Hematopoietic multipotent progenitor cell treated with erythropoietin and hydrocortisone succinate and interleukin-3 and kit ligand, for 4 days (in vitro differentiated cells): ENCODE results near the gene CENPA.
A peak's percentile ranks its signal among the peaks of the same experiment; 100 is the strongest.
"Not testable (repeated sequence)": the region's sequence is repeated elsewhere in the genome, so short reads cannot be mapped to it uniquely, and the experiment has no call there.

Experiments used
- DNase-seq: peaks from one replicate; pipeline ENCODE4 v3.0.0-alpha.2; 2015

CENPA gene

GRCh38 chr2:26793518-26793917 is 7.7 kb downstream of the CENPA start:
- no peak for DNase-seq

DNA sequence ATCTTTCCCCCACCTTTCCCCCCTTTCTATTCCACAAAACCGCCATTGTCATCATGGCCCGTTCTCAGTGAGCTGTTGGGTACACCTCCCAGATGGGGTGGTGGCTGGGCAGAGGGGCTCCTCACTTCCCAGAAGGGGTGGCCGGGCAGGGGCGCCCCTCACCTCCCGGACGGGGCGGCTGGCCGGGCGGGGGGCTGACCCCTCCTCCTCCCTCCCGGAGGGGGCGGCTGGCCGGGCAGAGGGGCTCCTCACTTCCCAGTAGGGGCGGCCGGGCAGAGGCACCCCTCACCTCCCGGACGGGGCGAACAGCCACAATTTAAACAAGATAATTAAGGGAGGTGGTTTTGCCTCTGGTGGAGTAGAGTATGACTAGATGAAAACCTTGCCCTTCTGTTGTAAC is 9.3 kb downstream of the CENPA start:
- DNase-seq: not testable (repeated sequence)

DNA sequence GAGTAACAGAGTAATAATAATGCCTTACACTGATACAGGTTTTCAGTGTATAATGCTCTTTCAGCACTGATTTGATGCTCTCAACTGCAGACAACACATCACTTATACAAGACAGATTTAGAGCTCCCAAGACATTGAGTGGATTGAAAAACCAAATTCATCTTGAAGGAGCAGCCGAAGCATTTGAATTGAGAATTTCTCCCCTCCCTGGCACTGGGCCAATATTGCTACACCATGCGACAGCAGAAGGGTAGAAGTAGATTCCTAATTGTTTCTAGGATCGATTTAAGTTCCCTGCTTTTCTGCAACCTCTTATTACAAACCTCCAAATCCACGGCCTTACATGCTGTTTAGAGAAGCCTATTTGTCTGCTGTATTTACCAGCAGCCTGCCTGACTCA is 15.5 kb downstream of the CENPA start:
- DNase-seq: no peak

- DNase-seq: no peak
These were observed 15.9 kb downstream of the CENPA start for GRCh38 chr2:26801796-26802195.

DNA sequence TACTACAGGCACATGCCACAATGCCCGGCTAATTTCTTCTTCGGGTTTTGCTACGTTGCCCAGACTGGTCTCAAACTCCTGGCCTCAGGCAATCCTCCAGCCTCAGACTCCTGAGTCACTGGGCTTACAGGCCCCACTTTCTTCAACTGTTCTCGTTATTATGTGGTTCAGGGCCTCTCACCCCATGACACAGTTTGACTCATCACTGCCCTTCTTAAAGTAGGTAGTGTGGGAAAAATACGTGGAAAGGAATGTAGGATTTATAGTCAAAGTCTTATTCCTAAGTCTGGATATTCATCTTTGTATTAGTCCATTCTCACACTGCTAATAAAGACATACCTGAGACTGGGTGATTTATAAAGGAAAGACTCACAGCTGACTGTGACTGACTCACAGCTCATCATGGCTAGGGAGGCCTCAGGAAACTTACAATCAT is 19.4 kb downstream of the CENPA start:
- DNase-seq: no peak

- DNase-seq: no peak
These were observed 22.1 kb downstream of the CENPA start for GRCh38 chr2:26807788-26808460.

- no peak for DNase-seq
These were observed 23.4 kb downstream of the CENPA start for GRCh38 chr2:26809211-26809610.

DNA sequence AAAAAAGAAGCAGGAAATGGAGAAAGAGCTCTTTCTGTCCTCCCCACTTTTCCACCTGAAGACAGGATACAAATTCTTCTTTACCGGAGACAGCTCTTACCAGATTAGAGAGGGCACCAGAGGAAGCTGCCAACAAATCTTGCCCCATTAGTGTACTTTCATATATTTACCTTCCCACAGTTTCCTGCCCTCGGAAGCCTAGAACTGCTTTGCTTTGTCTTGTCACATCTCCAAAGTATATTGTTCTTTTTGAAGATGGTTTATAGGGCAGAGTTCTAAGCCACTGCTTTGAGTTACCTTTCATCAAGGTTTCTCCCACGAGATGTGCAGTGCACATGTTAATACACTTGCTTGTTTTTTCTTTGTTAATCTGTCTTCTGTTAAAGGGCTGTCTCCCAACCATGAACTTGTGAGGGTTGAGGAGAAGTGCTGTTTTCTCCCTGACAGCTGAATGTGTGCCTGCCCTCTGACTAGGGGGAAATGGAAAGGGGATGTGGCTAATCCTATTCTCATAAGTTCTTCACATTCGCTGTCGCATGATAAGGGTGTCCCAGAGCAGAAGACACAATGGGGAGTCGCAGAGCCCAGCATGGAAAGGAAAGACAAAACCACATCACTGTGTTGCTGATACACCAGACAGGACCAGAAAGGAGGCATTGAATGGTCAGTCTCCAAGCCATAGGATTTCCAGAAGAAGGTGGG is 24.2 kb downstream of the CENPA start:
- peak; percentile 75 for DNase-seq

GRCh38 chr2:26811261-26811660 is 25.4 kb downstream of the CENPA start:
- no peak for DNase-seq

DNA sequence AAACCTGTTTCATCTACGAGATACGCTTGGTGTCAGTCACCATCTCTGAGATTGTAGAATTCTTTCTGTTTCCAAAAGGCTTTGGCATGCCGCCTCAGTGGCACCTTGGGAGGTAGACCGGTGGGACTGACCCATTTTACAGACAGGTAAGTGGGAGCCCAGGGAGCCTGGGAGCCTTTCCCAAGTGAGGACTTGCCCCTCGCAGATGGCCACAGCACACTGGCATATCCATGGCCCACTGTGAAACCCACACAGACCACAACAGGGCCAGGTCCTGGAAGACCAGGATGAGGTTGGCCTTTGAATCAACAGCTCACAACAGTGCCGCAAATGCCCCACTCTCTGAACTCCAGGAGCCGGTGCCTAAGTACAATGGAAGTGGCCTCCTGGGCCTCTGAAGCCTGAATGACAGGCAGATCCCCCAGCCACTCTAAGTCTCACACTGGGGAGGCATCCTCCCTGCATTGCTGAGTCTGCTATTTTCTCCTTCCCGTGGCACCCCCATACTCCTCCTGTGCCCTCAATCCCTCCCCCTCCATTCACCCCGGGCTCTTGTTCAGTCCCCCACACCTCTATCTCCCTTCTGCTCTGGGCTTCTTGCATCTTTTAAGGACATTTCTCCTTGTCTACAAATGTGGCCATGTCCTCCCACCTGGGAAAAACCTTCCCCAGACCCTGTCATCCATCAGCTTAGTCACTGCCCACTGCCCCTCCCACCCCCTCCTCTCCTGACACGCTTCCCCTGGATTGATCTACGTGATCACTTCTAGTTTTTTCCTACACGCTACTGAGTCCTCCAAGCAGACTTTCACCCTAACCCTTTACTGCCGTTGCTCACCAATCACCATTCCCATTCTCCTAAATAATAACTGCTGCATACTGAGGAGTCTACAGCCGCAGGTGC is 26.2 kb downstream of the CENPA start:
- DNase-seq: no peak

DNA sequence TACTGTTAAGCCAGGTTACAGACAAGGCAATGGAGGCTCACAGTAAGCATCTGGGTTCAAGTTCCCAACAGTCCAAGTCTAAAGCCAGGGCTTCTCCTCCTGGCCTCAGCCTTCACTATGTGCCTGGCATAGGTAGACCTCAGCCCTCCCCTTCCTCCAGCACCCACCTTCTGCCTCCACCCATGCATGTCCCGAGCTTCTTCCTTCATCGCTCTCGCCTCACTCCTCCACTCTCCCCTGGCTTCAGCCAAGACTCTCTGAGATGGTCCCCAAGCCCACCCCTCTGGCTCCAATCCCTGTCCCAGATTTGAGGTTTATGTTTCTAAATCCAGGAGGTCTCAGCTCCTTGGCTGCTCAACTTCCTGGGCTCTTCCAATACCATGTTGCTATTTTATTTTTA is 26.9 kb downstream of the CENPA start:
- DNase-seq: no peak

DNA sequence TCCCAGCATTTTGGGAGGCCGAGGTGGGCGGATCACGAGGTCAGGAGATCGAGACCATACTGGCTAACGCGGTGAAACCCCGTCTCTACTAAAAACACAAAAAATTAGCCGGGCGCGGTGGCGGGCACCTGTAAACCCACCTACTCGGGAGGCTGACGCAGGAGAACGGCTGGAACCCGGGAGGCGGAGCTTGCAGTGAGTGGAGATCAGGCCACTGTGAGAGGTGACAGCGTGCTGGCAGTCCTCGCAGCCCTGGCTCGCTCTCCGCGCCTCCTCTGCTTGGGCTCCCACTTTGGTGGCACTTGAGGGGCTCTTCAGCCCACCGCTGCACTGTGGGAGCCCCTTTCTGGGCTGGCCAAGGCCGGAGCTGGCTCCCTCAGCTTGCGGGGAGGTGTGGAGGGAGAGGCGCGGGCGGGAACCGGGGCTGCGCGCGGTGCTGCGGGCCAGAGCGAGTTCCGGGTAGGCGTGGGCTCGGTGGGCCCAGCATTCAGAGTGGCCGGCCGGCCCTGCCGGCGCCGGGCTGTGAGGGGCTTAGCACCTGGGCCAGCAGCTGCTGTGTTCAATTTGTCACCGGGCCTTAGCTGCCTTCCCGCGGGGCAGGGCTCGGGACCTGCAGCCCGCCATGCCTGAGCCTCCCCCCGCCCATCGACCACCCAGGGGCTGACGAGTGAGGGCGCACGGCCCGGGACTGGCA is 28.4 kb downstream of the CENPA start:
- DNase-seq: not testable (repeated sequence)

DNA sequence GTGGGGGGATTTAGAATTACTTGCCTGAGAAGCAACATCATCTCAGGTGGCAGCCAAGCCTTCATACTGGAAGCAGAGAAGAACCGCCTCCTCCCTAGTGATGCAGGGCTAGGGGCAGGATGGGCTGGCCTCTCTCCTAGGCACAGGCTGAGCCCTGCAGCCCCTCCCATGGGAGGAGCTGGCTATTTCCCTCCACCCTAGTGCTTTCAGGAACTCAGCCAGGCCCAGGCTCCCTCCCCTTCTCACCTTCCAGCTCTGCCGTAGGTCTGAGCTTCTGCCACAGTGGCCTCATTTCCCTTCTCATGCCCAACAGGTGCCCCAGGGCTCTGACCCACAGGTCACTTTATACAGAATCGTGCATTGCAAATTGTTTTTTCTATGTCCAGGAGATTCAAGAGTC is 31.0 kb downstream of the CENPA start:
- DNase-seq: peak; percentile 52

DNA sequence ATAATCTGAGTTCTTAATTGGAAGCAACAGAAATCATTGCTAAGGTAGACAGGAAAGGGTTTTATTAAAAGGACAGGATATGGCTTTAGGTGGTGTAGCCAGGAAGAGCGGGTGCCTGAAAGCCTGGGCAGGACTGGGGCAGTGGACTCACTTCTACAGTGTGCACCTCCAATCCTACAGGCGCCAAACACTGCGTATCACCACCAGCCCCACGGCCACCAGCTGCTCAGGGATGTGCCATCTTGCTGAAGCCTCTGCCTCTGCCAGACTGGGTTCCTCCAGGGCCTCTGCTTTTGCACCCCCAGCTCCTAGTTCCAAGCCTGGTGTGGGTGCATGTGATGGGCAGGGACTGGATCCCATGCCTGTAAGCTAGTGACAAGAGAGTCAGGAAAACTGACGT is 32.4 kb downstream of the CENPA start:
- DNase-seq: no peak

GRCh38 chr2:26818972-26819371 is 33.1 kb downstream of the CENPA start:
- no peak for DNase-seq

DNA sequence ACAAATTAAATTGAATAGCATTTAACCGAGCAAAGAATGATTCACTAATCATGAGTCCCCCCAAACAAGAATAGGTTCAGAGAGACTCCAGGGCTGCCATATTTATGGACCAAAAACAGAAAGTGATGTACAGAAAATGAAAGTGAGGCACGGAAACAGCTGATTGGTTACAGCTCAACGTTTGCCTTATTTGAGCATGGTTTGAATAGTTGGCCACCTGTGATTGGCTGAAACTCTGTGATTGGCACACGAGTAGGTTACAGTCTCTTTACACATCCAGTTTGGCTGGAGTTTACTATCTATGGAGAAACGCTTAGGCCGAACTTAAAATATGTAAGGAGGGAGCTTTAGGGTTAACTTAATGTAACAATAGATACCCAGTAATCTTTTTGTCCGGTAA is 35.1 kb downstream of the CENPA start:
- no peak for DNase-seq

- no peak for DNase-seq
These were observed 37.0 kb downstream of the CENPA start for GRCh38 chr2:26822877-26823276.

DNA sequence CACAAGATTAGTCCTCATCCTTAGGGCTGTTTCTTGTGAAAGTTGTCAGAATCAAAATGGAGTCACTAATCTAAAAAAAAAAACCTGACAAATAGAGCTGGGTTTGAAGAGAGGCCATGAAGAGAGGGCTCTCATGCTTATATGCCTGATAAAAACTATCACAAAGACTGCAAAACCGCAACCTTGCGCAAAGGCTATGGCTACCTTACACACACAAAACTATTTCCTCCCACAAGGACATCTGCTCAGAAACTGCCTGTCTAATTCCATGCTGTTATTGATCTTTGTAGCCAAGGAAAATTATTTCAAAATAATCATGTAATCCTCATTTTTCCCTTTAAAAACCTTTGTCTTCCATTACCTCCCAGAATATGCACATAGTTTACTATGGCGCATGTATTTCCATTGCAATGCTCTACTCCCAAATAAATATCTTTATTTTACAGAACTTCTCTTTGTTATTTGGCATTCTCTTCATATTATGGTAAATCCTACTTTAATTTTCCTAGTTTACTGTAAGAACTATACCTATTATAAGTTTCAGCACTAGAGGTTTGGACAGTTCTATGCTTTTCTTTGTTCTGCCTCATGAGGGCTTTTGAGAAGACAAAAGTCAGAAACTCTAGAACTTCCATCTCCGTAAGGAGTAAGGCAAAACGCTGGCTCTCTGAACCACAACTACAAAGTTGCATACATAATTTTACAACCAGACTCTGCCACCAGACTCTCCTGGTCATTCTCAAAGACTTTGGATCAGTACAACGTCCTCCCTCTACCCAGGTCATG is 52.5 kb downstream of the CENPA start:
- peak; percentile 66 for DNase-seq

- peak; percentile 57 for DNase-seq
These were observed 55.2 kb downstream of the CENPA start for GRCh38 chr2:26840937-26841610.

DNA sequence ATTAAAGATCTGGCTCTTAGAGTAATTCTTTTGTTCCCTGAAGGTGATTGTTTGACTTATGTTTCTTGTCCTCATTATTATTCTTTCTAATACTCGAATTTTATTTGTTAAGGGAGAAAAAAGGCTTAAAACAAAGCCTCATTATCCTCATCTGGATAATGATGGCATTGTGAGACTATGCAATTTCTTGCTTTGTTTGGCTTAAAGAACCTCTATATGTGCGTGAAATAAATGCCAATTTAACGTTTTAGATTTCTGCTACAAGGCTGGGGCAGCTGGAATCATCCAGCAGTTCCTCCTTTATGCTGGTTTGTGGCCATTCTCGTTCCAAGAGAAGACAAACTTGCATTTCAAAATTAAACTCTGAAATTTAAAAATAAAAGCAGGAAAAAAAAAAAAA is 57.2 kb downstream of the CENPA start:
- DNase-seq: no peak
